ENCODE measurements around the gene NPTN. TPM values are rescaled to one million over a fixed set of nuclear protein-coding genes. Genes with fewer than 3 reads are reported as not detected.

NPTN gene
- total RNA-seq, 2 donors from 2014 or later = 111 to 159 TPM

DNA sequence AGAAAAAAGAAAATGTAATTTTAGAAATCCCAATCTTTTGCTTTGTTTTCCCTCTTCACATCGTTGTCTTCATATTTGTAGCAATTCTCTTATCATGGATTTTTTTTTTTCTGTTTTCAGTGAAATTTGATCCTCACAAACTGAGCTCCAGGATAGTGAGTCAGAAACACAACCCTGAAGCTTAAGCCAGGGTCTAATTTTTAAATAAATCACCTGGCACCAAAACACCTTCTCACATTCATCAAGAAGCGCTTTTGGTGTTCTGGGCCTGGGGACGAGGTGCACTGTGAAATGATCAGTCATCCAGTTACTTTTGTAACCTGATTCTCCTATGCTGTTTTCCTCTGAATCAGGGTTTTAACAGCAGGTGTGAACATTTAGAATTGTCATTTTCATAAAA lies 102.5 kb downstream of the NPTN start:
- no peak for TF ChIP-seq CTCF (IDR thresholded peaks at IDR 0.05)
- Histone ChIP-seq H3K4me3 (no peak overlapping the region), H3K27ac (no peak overlapping the region), H3K9me3 (no peaks in the 10 kb centered on the region), H3K36me3 (no peaks in the 10 kb centered on the region), H3K9ac (ENCODE audit: low read depth in 2 of 2, low read length in 2 of 2) (no peak overlapping the region), H3K27me3 (no peaks in the 10 kb centered on the region), H3K4me1 (no peaks in the 10 kb centered on the region)
- no peak for DNase-seq
- intact Hi-C loops (cut with DNase I) = no loop called here

DNA sequence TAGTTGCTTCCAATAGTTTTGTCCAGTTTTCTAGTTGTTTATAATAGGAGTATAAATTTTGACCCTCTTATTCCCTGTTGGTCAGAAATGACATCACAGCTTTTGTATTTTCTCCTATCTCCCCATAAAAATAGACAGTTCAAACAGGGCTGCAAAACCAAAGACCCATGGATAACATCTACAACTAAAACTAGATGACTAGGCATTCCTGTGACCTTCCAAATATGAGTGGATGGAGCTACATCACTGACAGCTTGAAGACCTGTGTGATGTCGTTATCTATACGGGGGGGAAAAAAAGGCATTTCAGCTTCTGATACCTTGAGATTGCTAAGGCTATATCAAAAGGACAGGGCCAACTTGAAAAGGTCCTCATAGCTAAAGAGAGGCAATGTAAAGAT lies 105.6 kb downstream of the NPTN start:
- no peaks in the 10 kb centered on the region for H3K36me3 ChIP-seq
- H3K4me1 ChIP-seq = no peaks in the 10 kb centered on the region
- H3K27ac ChIP-seq = no peak overlapping the region
- intact Hi-C loops (cut with DNase I) = no loop called here
- no peak overlapping the region for H3K4me3 ChIP-seq
- no peak for TF ChIP-seq CTCF (IDR thresholded peaks at IDR 0.05)
- no peak overlapping the region for H3K9ac ChIP-seq (ENCODE audit: low read depth in 2 of 2, low read length in 2 of 2)
- no peaks in the 10 kb centered on the region for H3K9me3 ChIP-seq
- DNase-seq = no peak
- H3K27me3 ChIP-seq = no peaks in the 10 kb centered on the region

- no peaks in the 10 kb centered on the region for H3K4me1 ChIP-seq
- intact Hi-C loops (cut with DNase I) = no loop called here
Measured at GRCh38 chr15:73524919-73525318, 108.3 kb downstream of the NPTN start.

GRCh38 chr15:73522011-73522410 lies 111.2 kb downstream of the NPTN start:
- Histone ChIP-seq H3K9ac (ENCODE audit: low read depth in 2 of 2, low read length in 2 of 2) (no peak overlapping the region), H3K4me1 (no peaks in the 10 kb centered on the region), H3K27ac (no peak overlapping the region), H3K4me3 (no peak overlapping the region), H3K36me3 (no peaks in the 10 kb centered on the region), H3K9me3 (no peaks in the 10 kb centered on the region), H3K27me3 (no peaks in the 10 kb centered on the region)
- intact Hi-C loops (cut with DNase I) = no loop called here
- TF ChIP-seq CTCF (IDR thresholded peaks at IDR 0.05) = no peak
- no peak for DNase-seq

More at GRCh38 chr15:73524919-73525318, 108.3 kb downstream of the NPTN start:
- Histone ChIP-seq H3K4me3 (no peak overlapping the region), H3K27ac (no peak overlapping the region), H3K36me3 (no peaks in the 10 kb centered on the region), H3K27me3 (no peaks in the 10 kb centered on the region), H3K9ac (ENCODE audit: low read depth in 2 of 2, low read length in 2 of 2) (no peak overlapping the region), H3K9me3 (no peaks in the 10 kb centered on the region)
- DNase-seq = no peak
- no peak for TF ChIP-seq CTCF (IDR thresholded peaks at IDR 0.05)

DNA sequence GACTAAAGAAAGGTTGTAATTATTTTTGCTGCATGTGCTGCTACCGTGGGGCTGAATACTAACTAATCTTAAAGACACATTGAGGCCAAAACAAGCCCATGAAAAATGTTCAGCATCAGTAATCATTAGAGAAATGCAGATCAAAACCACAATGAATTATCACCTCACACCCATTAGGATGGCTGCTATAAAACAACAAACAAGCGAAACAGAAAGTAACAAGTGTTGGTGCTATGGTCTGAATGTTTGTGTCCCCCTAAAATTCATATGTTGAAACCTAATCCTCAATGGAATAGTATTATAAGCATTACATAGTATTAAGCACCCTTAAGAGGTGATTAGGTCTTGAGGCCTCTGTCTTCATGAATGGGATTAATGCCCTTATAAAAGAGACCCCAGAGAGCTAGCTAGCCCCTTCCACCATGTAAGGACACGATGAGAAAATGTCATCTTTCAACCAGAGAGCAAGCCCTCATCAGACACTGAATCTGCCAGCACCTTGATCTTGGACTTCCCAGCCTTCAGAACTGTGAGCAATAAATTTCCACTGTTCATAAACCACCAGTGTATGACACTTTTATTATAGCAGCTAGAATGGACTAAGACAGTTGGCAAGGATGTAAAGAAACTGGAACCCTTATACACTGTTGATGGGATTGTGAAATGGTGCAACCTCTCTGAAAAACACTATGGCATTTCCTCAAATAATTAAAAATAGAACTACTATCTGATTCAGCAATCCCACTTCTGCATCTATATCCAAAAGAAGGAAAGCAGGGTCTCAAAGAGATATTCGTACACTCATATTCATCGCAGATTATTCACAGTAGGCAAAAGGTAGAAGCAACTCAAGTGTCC lies 114.1 kb downstream of the NPTN start:
- Histone ChIP-seq H3K4me3 (no peak overlapping the region), H3K36me3 (no peaks in the 10 kb centered on the region), H3K27me3 (no peaks in the 10 kb centered on the region), H3K9me3 (no peaks in the 10 kb centered on the region), H3K27ac (no peak overlapping the region), H3K9ac (ENCODE audit: low read depth in 2 of 2, low read length in 2 of 2) (no peak overlapping the region), H3K4me1 (no peaks in the 10 kb centered on the region)
- intact Hi-C loops (cut with DNase I) = no loop called here
- TF ChIP-seq CTCF (IDR thresholded peaks at IDR 0.05) = no peak
- no peak for DNase-seq
